ENCODE measurements around the gene CPNE2.
"Not testable (repeated sequence)": the region's sequence is repeated elsewhere in the genome, so short reads cannot be mapped to it uniquely, and the experiment has no call there.

The CPNE2 gene

DNA sequence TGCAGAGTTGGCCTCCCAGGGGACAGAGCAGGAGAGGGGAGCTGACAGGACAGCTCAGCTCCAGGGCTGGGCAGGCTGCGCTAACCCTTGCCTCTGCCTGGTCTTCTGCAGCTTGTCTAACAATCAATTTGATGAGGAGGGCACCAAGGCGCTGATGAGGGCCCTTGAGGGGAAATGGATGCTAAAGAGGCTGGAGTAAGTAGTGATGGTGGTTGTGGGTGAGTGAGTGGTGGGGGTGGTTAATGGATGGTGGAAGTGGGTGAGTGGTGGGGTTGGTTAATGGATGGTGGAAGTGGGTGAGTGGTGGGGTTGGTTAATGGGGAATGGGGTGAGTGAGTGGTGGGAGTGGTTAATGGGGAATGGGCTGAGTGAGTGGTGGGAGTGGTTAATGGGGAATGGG lies 22.0 kb upstream of the CPNE2 start:
- DNase-seq = no peak

DNA sequence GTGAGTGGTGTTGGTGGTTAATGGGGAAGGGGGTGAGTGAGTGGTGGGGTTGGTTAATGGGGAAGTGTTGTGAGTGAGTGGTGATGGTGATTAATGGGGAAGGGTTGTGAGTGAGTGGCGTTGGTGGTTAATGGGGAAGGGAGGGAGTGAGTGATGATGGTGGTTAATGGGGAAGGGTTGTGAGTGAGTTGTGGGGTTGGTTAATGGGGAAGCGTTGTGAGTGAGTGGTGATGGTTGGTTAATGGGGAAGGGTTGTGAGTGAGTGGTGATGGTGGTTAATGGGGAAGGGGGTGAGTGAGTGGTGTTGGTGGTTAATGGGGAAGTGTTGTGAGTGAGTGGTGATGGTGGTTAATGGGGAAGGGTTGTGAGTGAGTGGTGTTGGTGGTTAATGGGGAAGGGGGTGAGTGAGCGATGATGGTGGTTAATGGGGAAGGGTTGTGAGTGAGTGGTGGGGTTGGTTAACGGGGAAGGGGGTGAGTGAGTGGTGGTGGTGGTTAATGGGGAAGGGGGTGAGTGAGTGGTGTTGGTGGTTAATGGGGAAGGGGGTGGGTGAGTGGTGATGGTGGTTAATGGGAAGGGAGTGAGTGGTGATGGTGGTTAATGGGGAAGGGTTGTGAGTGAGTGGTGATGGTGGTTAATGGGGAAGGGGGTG lies 21.2 kb upstream of the CPNE2 start:
- DNase-seq = not testable (repeated sequence)

DNA sequence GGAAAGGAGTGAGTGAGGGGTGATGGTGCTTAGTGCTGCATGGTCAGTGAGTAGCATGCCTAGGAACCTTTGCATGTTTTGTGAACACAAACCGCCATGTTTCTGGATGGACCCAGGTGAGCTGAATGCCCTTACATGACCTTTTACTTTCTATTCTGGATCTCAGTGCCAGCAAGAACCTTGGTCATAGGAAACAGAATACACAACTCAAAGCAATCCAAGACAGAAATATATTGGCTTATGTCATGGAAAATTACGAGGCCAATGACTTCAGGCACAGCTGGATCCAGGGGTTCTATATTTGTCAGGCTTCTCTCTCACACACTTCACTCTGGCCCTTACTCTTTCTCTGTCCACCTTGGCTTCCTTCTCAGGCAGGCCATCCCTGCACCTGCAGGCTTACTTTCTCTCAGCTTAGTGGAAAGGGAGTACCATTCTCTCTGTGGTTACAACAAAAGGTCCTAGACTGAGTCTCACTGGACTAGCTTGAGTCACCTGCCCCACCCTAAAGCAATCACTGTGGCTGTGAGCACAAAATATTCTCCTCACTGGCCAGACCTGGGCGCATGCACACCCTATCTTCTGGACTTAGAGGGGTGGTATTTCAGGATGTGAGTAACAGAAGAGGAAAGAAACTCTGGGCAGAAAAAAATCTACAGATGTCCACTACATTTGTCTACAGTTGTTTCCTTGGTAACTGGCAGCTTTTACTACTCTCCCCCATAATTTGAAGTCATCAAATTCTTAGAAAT lies 20.4 kb upstream of the CPNE2 start:
- DNase-seq = no peak

DNA sequence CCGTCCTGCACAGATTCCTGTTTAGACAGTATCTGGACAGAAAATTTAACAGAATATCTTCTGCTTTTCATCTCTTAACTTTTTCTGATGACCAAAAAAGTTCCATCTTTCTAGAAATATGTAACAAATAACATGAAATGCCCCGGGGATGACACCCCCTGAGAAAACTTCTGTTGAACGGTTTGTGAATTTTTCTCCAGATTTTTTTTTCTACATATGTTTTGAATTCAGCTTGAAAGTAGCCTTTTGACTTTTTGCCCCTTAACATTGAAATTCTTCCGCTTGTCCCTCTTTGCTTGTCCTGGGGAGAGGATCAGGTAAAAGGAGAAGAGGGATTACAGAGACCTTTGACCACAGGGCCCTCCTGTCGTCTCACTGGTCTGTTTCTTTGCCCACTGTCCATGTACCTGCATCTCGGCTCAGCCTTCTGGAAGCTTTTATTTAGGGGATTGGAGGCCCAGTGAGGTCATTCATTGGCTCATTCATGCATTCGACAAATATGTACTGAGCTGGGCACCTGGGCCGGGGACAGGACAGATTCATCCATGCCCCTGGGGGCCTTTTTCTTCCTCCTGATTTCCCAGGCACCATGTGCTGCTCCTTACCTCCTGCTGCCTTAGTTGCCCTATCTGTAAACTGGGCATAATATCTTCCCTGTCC lies 19.6 kb upstream of the CPNE2 start:
- no peak for DNase-seq

DNA sequence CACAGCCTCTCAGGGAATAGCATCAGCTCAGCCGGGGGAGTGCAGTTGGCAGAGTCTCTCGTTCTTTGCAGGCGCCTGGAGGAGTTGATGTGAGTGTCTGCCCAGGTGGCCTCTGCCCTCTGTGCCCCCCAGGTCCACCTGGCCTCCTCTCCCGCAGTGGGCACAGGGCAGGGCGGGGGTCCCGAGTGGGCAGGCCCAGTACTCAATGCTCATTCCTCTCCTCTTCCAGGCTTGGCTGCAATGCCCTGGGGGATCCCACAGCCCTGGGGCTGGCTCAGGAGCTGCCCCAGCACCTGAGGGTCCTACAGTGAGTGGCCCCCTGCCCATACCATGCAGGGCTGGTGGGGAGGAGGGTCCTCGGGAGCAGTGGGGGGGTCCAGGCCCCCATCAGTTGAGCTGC lies 14.7 kb upstream of the CPNE2 start:
- no peak for DNase-seq

DNA sequence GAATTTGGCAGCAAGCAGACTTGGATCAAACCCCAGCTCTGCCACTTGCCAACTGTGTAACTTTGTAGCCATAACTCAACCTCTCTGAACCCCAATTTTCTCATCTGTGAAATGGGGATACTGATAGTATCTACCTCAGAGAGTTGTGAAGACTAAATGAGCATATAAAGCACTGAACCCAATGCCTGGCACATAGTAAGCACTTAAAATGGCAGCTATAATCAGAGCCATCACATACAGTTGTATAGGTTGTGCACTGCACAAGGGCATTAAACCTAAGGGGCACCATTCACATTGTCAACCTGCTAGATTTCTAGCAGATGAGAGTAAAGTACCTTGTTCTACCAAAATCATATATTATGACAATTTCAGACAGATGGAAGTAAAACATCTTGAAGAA lies 10.6 kb upstream of the CPNE2 start:
- DNase-seq = no peak

DNA sequence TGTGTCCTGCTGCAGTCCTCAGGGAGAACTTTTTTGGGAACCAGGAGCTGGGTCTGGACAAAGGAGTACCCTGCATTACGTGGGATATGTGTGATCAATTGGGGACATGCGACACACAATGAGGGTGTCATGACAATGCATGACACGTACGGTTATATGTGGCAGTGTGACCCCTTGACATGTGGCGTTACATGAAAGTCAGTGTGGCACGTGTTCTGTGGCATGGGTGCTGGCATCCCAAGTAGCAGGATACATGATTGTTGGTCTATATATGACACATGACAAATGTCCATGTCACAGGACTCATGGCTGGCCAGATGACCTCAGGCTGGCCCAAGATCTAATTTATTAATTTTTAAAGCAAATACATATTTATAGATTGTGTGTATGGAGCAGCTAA lies 9.7 kb upstream of the CPNE2 start:
- DNase-seq = no peak

DNA sequence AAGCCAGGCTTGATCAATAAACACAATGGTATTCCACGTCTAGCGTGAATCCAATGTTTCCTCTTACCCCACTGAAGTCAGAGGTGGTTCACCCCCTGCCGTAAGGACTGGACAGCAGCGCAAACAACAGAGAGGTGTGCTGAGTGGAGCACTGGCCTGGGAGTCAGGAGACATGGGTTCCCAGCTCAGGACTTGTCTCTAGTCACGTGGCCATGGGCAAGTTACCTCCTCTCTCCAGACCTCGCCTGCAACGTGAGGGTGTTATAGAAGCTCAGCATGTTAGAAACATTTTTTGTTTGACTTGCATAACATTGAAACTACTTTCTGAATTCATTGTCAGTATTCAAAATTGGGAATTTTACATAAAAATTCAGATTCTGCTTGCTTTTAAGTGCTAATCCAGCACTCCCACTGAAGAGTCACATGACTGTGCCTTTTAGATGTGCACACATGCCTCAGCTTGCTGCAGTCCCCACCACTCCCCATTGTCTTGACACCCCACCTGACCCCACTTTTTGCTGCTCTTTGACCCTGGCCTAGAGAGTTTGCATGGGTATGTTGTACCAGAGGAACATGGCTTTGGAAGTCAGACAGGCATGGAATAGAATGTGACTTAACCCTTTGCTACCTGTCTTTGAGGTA lies 8.8 kb upstream of the CPNE2 start:
- DNase-seq = no peak

DNA sequence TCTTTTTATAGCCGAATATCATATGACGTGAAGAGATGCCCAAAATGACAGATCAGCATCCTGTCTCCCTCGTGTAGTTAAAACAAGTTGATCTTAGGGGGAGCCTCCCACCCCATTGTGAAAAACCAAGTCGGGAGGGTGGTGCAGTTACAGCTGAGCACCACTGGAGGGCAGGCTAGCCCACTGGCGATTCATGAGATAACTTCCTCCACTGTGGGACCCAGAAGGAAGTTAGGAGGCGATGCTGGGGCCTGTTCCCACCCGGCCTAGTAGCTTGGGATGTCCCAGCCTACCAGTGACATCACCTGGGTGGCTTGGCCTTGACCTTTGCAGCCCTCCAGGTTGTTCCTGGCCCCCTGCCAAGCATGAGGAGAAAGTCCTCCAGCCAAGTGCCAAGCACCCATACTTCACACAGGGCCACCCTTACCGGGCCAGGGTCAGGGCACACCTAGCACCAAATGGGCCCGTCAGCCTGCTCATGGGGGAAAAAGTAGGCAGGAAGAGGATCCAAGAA lies 8.1 kb upstream of the CPNE2 start:
- DNase-seq = peak; percentile 72 to 94

DNA sequence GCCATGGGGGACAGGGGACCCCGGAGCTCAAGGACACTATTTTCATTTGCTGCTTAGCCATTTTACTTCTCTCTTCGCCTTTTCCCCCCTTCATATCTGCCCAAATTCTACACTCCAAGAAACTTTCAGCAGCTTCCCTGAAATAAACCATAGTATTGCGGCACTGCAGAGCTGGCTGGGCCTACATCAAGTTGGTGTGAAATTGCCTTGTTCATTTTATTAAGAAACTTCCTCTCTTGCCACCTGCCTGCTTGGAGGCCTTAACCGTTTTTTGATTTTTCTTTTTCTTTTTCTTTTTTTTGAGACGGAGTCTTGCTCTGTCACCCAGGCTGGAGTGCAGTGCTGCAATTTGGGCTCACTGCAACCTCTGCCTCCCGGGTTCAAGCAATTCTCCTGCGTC lies 7.4 kb upstream of the CPNE2 start:
- peak; percentile 48 to 49 for DNase-seq

DNA sequence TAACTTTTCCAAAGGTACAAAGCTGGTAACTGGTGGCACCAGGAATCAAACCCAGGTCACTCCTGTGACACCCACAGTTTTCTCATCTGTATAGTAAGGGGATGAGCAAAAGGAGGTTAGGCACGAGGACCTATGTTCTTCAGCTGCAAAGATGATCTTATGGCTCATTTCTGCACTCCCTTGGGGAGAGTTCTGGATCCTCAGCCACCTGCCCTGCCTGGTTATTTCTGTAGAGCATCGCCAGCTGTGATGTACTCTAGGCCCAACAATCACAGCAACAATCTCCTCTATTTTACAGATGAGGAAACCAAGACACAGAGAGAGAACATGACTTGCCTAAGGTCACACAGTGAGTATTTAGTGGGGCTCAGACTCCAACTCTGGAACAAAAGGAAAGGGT lies 5.4 kb upstream of the CPNE2 start:
- no peak for DNase-seq

DNA sequence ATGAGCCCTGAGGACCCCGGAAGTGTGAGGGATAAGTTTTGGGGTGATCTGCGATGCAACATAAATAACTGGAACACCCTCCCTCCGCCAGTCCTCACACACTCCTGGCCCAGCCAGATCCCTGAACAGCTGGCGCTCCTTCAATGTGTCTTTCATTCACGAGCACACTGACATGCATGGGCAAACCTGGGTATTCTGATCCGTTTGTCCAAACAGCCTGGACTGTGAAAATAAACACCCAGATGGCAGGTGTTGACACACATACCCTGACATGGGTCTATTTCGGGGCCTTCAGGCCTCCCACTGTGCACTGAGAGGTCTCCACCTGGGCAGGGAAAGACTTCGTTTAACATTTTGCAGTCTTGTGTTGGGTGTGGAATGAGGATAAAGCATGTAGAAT lies 3.0 kb upstream of the CPNE2 start:
- no peak for DNase-seq

DNA sequence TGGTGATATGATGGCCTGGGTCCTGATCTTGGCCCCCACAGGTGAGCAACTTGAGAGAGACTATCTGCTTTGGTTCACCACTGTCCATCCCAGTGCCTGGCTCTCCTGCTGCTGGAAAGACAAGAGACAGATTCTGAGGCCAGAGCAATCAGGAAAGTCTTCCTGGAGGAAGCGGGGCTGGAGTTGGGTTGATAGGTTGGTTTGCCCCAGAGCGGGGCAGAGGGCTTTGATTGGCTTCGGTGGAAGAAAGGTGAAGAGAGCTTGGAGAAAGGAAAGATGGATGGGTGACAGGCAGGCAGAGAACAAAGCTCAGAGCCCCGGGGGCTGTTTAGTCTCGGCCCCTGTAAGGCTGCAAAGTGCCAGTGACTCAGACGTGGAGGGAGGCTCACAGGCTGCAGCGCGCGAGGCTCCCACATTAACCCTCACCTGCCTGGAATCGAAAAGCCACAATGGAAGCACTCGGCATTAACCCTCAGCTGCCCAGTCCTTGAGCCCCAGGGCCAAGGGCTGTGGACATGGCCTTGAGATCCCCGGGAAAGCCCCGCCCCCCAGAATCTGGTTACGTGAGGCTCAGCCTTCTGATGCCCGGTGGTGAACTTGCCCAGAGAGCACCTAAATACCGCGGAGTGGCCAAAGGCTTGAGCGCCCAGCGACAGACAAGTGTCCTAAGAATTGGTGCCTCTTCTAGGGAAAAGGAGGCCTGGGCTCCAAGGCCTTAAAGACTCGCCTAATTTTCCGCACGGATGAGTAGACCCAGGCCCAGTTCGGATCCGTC lies 996 bp upstream of the CPNE2 start:
- DNase-seq = no peak

DNA sequence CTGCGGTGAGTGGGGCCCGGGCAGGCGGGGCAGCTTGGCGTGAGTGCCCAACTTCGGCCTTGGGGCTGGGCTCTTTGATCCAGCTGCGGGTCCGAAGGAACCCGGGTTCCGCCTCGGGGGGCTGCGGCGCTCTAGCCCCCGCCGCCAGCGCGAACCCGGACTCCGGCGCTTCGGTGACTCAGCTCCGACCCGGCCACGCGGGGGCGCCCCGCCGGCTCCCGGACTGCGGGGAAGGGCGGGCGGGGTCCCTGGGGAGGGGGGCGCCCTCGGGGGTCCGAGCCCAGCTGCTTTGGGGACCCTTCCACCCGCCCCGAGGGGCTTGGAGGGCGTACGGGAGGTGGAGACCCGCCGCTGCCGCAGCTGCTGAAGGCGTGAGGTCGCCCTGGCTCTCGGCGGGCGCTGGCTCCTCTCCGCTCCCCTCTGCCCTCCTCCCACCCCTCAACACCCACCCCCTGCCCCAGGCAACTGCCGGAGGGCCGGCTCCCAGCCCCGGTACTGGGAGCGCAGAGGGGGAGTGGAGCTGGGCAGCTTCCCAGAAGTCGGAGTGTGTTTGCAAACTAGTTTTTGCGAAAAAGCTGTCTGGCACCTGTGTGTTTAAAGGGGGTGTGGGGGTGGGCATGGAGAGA lies 516 bp downstream of the CPNE2 start:
- DNase-seq = peak in 1 of 2 donors; percentile 45

DNA sequence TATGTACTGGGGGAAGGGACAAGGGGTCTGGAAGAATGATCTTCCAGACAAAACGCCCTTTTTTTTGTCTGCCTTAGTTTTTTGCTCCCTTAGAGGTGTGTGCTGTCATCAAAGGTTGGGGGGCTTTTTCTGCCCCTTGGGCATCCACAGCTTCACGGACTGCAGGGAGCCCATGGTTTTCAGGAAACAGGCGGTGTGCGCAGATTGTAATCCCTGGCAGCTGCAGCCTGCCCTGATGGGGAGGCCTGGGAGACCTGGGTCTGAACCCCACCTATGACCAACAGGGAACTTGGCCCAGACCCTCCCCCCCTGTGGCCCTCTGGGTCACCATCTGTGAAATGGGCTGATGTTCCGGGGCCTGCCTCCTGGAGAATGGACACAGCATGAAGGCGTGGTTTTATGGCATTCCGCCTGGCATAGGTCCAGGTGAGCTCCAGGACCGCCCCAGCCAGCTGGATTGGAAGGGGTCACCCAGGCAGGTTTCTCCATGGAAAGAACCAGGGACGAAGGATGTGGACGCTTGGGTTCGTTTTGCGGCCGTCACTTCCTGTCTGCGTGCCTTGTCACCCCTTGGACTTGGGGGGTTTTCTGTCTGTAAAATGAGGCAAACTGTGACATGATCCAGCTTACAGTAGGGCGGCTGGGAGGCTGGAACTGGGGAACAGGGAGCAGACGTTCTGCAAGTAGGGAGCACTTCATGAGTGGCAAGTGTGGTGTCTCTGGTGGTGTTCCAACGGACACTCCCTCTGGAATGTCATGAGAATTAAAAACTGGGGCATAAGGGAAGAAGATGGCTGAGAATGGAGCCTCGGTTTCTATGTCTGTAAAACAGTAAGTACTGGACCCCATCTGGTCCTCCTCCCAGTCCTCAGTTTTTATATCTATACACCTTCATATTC lies 1.5 kb downstream of the CPNE2 start:
- no peak for DNase-seq

DNA sequence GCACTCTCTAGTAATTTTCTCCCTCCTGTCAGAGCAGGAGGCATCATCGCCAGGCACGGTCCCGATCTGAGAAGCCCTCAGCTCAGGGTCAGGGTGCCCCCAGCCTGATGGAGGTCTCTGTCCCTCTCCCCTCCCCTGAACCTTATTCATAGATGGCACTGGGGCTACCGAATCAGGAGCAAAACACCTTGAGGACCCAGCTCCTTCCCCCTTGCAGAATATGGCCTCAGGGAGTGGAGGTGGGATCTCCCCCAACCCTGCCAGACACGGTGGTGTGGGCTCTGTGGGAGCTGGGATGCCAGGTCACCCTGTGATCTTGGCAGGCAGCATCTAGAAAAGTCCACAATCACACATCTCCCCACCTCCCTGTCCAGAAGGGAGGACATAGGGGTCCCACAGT lies 2.5 kb downstream of the CPNE2 start:
- DNase-seq = no peak

DNA sequence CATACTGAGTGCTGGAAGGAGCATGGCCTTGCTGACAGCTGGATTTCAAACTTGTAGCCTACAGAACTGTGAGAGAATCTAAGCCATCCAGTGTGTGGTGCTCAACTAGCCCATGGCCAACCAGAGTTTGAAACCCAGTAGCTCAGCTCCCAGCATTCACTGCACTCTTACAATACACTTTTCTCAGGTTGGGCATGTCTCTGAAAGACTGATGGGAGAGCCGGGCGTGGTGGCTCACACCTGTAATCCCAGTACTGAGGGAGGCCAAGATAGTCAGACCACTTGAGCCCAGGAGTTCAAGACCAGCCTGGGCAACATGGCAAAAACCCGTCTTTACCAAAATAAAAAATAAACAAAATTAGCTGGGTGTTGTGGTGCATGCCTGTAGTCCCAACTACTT lies 3.8 kb downstream of the CPNE2 start:
- no peak for DNase-seq

DNA sequence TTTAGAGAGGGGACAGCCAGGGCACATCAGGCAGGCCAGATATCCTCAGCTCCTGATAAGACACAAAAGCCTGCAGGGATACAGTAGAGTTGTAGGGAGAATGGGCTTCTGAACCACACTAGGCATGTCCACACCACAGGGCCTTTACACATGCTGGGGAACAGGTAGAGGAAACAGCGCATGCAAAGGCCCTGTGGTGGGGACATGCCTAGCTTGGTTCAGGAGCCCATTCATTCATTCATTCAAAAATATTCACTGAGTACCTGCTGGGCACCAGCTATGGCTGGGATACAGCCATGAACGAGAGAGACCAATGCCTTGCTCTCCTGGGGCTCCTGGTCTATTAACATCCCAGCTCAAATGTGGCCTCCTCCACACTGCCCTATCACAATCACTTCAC lies 4.4 kb downstream of the CPNE2 start:
- DNase-seq = no peak

DNA sequence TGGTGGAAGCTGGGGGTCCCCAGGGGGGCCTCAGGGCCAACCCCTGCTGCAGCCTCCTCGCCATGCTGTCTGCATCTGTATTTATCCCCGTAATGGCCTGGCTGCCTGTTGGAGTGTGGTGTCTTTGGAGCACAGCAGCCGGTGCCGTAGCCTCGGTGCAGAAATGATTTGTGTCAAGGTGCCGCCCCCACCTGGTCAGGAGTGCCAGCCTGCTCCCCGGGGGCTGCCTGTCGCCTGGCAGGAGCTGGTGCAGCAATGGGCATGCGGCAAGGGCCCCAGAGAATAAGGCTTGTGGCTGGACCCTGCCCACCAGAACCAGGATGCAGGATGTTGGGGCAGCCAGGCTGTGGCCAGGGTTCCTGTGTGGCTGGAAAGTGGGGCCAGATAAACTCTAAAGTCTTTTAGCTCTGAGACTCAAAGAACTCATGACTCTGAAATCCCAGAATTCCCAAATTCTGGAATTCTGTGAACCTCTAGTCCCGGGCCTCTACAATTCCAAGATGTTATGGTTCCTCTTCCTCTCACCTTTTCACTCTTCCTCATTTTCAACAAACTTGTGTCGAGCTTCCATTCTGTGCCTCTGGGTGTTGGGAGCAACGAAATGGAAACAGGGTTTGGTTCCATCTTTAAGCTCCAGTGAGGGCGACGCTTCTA lies 5.9 kb downstream of the CPNE2 start:
- no peak for DNase-seq

DNA sequence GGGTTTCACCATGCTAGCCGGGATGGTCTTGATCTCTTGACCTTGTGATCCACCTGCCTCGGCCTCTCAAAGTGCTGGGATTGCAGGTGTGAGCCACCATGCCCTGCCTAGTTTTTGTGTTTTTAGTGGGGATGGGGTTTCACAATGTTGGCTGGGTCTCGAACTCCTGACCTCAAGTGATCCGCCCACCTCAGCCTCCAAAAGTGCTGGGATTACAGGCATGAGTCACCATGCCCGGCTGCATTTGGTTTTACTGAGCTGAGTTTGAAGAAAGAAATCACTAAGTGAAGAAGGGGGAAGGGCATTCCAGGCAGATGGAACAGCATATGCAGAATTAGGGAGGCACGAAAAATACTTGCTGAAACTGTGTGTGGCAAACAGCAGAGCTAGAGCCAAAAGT lies 7.6 kb downstream of the CPNE2 start:
- DNase-seq = peak in 1 of 2 donors; percentile 11

DNA sequence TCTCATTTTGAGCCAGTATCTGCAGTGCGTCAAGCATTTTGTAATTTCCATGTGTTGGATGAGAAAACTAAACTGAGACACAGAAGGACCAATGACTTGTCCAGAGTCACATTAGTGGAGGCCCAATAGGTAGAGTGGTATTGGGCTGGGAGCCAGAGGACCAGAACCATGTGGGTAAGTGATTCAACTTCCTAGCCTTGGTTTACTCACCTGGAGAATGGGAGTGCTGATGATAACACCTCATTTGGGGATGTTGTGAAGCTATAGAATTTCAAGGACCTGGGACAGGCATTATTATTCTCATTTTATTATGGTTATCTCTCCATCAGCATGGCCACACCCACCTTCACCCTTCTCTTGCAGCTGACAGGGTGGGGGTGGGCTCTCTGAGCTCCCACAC lies 8.1 kb downstream of the CPNE2 start:
- no peak for DNase-seq

Measured in inflammatory macrophage treated with lipopolysaccharide for 1 hour (primary cell).